IgD-negative memory B cell (primary cell): ENCODE data around the gene ACTL8. TPM values are rescaled to one million over a fixed set of nuclear protein-coding genes. Genes with fewer than 3 reads are reported as not detected.

Source experiments
- H3K27ac Mint-ChIP-seq, 3 donors: one replicate each; pipeline ENCODE4 v1.8.0; 2020 to 2022; ENCODE audit warnings: mild to moderate bottlenecking in 3 of 3, mixed read lengths in 3 of 3, moderate library complexity in 1 of 3
- H3K27me3 Mint-ChIP-seq: one replicate; pipeline ENCODE4 v1.8.0; 2021; ENCODE audit warnings: mixed read lengths
- H3K36me3 Mint-ChIP-seq: one replicate; pipeline ENCODE4 v1.8.0; 2020; ENCODE audit warnings: mild to moderate bottlenecking, mixed read lengths
- H3K4me1 Mint-ChIP-seq, 3 donors: one replicate each; pipeline ENCODE4 v1.8.0; 2020 to 2022; ENCODE audit warnings: mixed read lengths in 3 of 3, mild to moderate bottlenecking in 1 of 3
- H3K4me3 Mint-ChIP-seq, 4 donors: one replicate each; pipeline ENCODE4 v1.8.0; 2020 to 2022; ENCODE audit warnings: mild to moderate bottlenecking in 4 of 4, mixed read lengths in 4 of 4, moderate library complexity in 3 of 4
- H3K9me3 Mint-ChIP-seq, 3 donors: one replicate each; pipeline ENCODE4 v1.8.0; 2020 to 2021; ENCODE audit warnings: mixed read lengths in 3 of 3, mild to moderate bottlenecking in 1 of 3
- polyA plus RNA-seq: library from polyadenylated mRNA; unstranded; fragments of 300-500 nt; fragmentation: Illumina TruSeq; gene quantifications from one replicate; pipeline ENCODE4 v1.2.3, GENCODE V29; 2021

ACTL8 gene
- polyA plus RNA-seq, 1 donor from 2014 or later: not detected

DNA sequence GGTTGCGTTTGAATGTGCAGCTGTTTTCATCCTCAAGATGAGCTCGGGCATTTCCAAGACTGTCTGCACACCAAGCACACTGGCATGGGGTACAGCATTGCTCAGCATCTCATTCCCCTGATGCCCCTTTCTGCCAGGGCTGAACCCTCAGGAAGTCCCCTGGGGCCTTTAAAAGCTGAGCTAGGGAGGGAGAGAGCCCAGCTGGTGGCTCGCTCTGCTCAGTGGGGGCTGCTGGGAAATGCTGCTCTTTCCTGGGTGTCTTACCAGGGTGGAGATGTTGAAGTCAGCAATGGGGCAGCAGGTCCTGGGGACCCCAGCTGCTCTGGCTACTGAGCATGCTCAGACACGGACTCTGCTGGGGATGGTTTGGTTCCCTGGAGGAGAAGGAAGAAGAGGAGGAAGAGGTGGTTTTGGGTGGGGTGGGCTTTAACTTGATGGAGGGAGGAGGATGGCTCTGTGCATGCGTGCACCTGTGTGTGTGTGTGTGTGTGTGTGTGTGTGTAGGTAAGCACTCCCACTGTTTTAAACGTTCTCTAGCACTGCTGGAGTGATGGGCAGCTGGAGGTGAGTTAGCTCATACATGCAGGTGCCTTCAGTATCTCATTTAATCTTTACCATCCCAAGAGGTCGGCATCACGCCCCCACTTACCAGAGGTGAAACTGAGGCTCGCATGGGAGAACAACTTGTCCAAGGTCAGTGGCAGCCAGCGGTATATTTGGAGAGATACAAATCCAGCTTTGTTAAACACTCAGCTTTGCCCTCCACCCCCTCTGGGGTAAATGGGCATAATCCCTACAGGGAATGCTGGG is 40.9 kb downstream of the ACTL8 start:
- Mint-ChIP-seq H3K27me3 (peaks cover 23% of the 10 kb centered on the region), H3K4me3 (no peak overlapping the region), H3K4me1 (no peaks in the 10 kb centered on the region), H3K36me3 (no peaks in the 10 kb centered on the region), H3K27ac (no peak overlapping the region), H3K9me3 (peaks cover 0 to 3% (median 0%) of the 10 kb centered on the region in 3 donors)

DNA sequence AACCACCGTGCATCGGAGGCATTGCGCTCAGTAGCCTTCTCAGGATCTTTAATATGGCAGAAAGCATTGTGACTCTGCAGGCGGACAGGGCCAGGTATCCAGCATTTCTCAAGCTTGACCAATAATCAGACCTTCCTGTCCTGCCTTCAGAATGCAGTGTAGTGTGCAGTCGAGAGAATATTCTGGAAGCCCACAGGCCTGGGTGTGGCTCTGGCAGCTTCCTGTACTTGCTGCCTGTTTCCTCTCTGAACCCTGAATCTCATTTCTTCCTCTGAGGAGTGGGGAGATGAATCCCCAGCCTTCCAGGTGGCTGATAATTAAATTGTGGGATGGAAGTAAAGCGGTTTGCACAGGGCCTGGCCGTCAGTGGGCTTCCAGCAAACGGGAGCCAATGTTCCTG is 42.3 kb downstream of the ACTL8 start:
- peaks cover 22% of the 10 kb centered on the region for H3K27me3 Mint-ChIP-seq
- H3K4me3 Mint-ChIP-seq: no peak overlapping the region
- peaks cover 0 to 3% (median 0%) of the 10 kb centered on the region in 3 donors for H3K9me3 Mint-ChIP-seq
- no peaks in the 10 kb centered on the region for H3K4me1 Mint-ChIP-seq
- H3K27ac Mint-ChIP-seq: no peak overlapping the region
- no peaks in the 10 kb centered on the region for H3K36me3 Mint-ChIP-seq

DNA sequence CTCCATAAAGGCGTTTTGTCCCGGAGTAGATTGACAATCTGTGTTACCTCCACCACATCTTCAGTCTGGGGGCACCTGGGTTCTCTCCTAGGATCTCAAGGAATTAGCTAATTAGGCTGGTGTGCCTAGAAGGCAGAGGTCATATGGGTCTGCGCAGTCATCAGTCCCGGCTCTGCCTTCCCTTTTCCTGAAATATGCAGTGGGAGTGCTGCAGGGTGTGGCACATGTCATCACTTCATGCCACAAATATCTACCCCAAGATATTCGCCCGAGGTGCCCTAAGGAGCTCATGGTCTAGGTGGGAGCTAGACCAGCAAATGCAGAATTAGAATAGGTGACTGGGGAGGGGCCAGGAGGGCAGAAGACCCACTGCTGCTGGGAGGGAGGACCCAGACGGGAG is 42.9 kb downstream of the ACTL8 start:
- Mint-ChIP-seq H3K9me3 (peaks cover 0 to 3% (median 0%) of the 10 kb centered on the region in 3 donors), H3K27ac (no peak overlapping the region), H3K4me3 (no peak overlapping the region), H3K27me3 (peaks cover 22% of the 10 kb centered on the region), H3K4me1 (no peaks in the 10 kb centered on the region), H3K36me3 (no peaks in the 10 kb centered on the region)

DNA sequence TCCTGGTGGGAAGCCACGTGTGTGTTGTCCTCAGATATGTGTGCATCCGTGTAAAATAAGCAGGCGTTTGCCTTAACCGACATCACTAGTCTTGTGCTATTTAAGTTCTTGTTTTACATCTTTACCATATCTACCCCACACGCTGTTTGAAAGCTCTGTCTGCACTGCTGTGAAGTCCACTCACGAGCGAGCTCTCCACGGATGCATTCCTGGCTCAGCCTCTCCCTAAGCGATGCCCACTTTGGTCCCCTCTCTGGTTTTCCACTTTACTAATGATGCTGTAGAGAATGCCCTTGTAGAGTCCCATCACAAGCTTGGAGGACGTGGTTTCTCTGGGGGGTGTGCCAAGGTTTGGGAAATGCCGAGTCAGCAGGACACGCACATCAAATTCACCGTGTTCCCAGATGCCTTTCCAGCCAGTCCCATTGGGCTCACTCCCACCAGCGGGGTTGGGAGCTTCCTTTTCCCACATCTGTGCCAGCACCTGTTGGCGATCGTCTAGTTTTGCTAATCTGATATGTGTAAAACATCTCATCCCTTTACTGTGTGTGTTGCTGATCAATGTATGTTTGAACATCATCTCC is 43.8 kb downstream of the ACTL8 start:
- no peak overlapping the region for H3K27ac Mint-ChIP-seq
- peaks cover 18% of the 10 kb centered on the region for H3K27me3 Mint-ChIP-seq
- no peaks in the 10 kb centered on the region for H3K36me3 Mint-ChIP-seq
- H3K9me3 Mint-ChIP-seq: peaks cover 0 to 3% (median 0%) of the 10 kb centered on the region in 3 donors
- H3K4me1 Mint-ChIP-seq: no peaks in the 10 kb centered on the region
- H3K4me3 Mint-ChIP-seq: no peak overlapping the region

DNA sequence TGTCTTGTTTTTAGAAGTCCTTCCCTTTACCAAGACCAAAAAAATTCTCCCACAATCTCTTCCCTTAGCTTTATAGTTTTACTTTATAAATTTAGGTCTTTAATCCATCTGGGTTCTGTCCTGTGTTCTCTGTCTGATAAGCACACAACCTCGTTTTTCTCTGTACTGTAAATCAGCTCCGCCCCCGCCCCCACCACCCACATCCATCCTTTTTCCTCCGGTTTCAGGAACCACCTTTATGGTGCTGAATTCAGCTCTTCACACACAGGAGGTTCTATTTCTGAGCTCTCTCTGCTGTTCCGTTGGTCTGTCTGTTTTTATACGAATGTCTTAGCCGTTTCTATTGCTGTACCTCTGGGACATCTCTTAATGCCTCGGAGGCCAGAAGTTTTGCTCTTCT is 44.5 kb downstream of the ACTL8 start:
- Mint-ChIP-seq H3K4me3 (no peak overlapping the region), H3K9me3 (peaks cover 0 to 3% (median 0%) of the 10 kb centered on the region in 3 donors), H3K36me3 (no peaks in the 10 kb centered on the region), H3K27ac (no peak overlapping the region), H3K27me3 (peaks cover 18% of the 10 kb centered on the region), H3K4me1 (no peaks in the 10 kb centered on the region)

DNA sequence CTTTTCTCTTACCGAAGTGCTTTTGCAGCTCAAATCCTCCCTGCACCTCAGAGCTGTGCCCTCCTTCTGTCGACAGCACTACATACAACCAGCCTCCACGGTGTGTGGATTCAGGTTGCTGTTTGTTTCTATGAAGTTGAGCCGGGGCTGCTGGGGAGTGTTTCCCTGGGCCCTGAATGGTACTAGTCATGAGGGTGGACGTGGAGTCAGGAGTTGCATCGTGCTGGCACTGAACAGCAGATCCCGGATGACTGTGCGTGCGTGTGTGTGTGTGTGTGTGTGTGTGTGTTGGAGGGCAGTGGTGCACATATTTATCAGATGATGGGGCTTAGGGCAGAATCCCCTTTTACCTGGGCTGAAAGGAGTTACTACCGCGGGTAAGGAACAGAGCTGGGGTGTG is 47.0 kb downstream of the ACTL8 start:
- H3K27ac Mint-ChIP-seq: no peak overlapping the region
- peaks cover 14% of the 10 kb centered on the region for H3K27me3 Mint-ChIP-seq
- no peak overlapping the region for H3K4me3 Mint-ChIP-seq
- H3K9me3 Mint-ChIP-seq: peaks cover 0 to 3% (median 0%) of the 10 kb centered on the region in 3 donors
- H3K4me1 Mint-ChIP-seq: no peaks in the 10 kb centered on the region
- no peaks in the 10 kb centered on the region for H3K36me3 Mint-ChIP-seq

DNA sequence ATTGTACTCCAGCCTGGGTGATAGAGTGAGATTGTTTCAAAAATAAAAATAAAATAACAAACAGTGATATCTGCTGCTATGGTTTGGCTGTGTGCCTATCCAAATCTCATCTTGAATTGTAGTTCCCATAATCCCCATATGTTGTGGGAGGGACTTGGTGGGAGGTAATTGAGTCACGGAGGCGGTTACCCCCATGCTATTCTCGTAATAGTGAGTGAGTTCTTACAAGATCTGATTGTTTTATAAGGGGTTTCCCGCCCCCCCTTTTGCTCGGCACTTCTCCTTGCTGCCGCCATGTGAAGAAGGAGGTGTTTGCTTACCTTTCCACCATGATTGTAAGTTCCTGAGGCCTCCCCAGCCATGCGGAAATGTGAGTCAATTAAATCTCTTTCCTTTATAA is 47.8 kb downstream of the ACTL8 start:
- H3K27ac Mint-ChIP-seq: no peak overlapping the region
- no peak overlapping the region for H3K4me3 Mint-ChIP-seq
- peaks cover 14% of the 10 kb centered on the region for H3K27me3 Mint-ChIP-seq
- no peaks in the 10 kb centered on the region for H3K36me3 Mint-ChIP-seq
- H3K9me3 Mint-ChIP-seq: peaks cover 0 to 3% (median 0%) of the 10 kb centered on the region in 3 donors
- no peaks in the 10 kb centered on the region for H3K4me1 Mint-ChIP-seq

DNA sequence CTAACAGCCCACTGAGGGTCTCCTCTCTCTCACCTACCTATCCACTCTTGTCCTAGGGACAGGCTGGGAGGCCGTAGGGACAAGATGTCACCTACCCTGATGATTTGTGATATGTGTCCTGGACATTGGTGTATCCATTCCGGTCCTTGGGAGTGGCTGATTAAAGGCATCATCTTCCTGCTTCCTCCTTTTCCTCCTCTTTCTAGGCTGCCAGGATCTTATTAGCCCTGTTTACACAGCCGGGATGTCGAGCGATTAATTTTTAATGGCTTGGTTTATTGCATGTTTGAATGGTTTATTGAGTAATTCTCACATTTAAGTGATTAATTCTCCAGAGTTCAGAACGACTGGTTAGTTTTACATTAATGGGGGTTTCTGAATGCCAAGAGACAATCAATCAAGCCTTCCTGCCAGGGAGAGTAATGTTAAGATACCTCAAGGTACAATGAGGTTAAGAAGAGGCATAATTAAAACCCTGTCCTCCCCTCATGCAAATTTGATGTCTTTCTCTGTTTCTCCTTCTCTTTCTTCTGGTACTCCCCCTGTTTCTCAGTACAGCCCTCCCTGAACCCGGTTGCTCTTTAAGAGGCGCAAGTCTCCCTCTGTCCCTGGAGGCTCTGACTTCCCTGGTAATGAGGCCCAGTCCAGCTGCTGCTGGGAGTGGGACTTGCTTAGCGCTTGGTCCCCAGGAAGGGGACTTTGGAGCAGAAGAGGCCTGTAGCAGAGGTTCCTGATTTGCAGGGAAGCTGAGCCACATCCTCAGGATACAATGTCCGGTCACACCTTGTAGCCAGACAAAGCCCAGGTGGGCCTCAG is 50.9 kb downstream of the ACTL8 start:
- Mint-ChIP-seq H3K27ac (no peak overlapping the region), H3K36me3 (no peaks in the 10 kb centered on the region), H3K4me3 (no peak overlapping the region), H3K4me1 (no peaks in the 10 kb centered on the region), H3K9me3 (peaks cover 0 to 2% (median 1%) of the 10 kb centered on the region in 3 donors), H3K27me3 (peaks cover 4% of the 10 kb centered on the region)

DNA sequence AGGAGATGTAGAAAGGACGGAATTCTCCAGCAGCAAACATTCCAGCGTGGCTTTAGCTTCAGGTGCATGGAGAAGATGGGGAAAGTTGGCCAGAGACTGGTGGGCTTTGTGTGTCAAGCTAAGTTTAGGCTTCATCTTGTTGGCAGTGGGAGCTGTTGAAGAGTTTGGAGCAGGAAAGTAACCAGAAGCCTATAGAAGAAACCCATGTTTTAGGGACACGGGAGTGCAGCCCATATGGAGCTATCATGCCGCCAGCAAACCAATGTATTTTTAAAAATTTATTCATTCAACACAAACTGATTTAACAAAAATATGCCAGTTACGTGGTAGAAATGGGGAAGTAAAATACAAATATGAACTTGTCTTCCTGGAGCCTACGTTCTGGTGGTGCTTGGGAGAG is 53.7 kb downstream of the ACTL8 start:
- no peaks in the 10 kb centered on the region for H3K36me3 Mint-ChIP-seq

DNA sequence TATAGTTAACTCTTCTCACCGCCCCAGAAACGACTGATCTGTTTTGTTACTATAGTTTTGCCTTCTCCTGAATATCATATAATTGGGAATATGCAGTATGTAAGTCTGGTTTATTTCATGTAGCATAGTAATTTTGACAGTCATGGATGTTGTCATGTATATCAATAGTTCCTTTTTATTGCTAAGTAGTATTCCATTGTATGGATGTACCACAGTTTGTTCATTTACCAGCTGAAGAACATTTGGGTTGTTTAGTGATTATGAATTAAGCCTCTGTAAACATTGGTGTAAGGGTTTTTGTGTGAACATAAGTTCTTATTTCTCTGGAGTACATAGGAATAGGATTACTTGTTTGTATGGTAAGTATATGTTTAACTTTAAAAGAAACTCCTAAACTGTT is 55.5 kb downstream of the ACTL8 start:
- H3K36me3 Mint-ChIP-seq: peaks cover 3% of the 10 kb centered on the region
- peaks cover 6 to 13% (median 7%) of the 10 kb centered on the region in 3 donors for H3K9me3 Mint-ChIP-seq
- H3K27ac Mint-ChIP-seq: no peak overlapping the region
- H3K27me3 Mint-ChIP-seq: no peaks in the 10 kb centered on the region
- H3K4me1 Mint-ChIP-seq: no peaks in the 10 kb centered on the region
- H3K4me3 Mint-ChIP-seq: no peak overlapping the region

More for the DNA sequence above, 53.7 kb downstream of the ACTL8 start:
- Mint-ChIP-seq H3K9me3 (peaks cover 0 to 6% (median 4%) of the 10 kb centered on the region in 3 donors), H3K4me3 (no peak overlapping the region), H3K4me1 (no peaks in the 10 kb centered on the region), H3K27ac (no peak overlapping the region), H3K27me3 (no peaks in the 10 kb centered on the region)

DNA sequence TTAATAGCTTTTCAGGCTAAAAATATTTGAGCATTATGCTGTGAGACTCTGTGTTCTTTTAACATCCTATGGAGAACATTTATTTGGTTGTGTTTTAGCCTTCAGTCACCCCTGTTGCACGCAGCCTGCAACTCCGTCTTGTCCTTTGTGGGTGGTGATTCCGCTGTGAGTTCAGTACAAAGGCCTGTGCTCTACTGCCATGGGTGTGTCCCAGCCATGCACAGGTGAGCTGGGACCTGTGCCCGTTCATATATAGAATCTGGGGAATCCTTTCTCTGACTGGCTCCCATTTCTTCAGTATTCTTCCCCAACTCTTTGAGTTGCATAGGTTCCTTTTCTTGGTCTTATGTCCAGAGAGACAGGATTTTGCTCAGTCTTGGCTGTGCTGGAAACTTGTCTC is 61.4 kb downstream of the ACTL8 start:
- H3K36me3 Mint-ChIP-seq: peaks cover 3% of the 10 kb centered on the region
- H3K27me3 Mint-ChIP-seq: no peaks in the 10 kb centered on the region
- no peak overlapping the region for H3K4me3 Mint-ChIP-seq
- H3K4me1 Mint-ChIP-seq: peaks cover 0 to 2% (median 0%) of the 10 kb centered on the region in 3 donors
- H3K9me3 Mint-ChIP-seq: peaks cover 6 to 8% (median 6%) of the 10 kb centered on the region in 3 donors
- no peak overlapping the region for H3K27ac Mint-ChIP-seq

DNA sequence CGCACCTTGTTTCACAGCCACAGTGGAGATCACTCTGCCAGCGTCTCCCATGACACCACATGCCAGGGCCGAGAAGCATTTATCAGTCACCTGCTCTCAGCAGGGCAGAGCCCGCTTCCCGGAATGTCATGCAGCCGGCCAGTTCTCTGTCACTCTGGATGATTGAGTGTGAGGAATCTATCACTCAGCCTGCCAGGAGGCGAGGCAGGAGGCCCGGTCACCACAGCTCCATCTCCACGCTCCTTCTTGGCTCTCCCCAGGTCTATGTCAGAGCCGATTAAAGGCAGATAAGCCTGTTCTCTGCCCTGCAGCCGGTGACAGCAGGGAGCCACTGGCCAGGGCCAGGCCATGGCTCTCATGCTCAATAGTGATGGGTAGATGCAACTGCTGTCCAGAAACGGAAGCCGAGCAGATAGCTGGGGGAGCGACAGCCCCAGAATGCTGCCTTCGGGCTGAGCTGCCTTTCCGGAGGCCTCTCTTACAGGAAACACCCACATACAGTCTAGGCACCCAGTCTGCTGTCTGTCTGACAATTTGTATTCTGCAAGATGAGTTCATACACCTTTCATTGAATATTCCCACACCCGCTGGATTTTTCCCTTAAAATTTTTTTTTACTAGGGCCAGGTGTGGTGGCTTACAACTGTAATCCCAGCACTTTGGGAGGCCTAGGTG is 64.1 kb downstream of the ACTL8 start:
- Mint-ChIP-seq H3K27ac (no peak overlapping the region), H3K4me3 (no peak overlapping the region), H3K27me3 (peaks cover 7% of the 10 kb centered on the region), H3K9me3 (peaks cover 6 to 8% (median 6%) of the 10 kb centered on the region in 3 donors), H3K4me1 (peaks cover 0 to 2% (median 0%) of the 10 kb centered on the region in 3 donors), H3K36me3 (peaks cover 5% of the 10 kb centered on the region)

DNA sequence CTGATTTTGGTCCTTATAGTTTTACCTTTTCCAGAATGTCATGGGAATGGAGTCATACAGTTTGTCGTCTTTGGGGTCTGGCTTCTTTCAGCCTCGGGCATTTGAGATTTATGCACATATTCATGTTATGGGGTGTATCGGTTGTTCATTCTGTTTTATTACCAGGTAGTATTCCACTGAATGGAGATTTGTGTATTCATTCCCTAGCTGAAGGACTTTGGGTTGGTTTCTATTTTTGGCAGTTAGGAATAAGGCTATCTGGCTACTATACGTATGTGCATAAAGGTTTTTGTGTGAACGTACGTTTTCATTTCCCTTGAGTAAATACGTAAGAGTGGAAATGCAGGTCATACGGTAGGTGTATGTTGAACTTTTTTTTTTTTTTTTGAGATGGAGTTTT is 65.1 kb downstream of the ACTL8 start:
- peaks cover 7% of the 10 kb centered on the region for H3K27me3 Mint-ChIP-seq
- H3K4me1 Mint-ChIP-seq: peaks cover 0 to 2% (median 0%) of the 10 kb centered on the region in 3 donors
- H3K4me3 Mint-ChIP-seq: peak overlapping the region in 1 of 4 donors; percentile 20
- H3K9me3 Mint-ChIP-seq: peaks cover 0 to 6% (median 4%) of the 10 kb centered on the region in 3 donors
- no peak overlapping the region for H3K27ac Mint-ChIP-seq
- H3K36me3 Mint-ChIP-seq: peaks cover 3% of the 10 kb centered on the region

DNA sequence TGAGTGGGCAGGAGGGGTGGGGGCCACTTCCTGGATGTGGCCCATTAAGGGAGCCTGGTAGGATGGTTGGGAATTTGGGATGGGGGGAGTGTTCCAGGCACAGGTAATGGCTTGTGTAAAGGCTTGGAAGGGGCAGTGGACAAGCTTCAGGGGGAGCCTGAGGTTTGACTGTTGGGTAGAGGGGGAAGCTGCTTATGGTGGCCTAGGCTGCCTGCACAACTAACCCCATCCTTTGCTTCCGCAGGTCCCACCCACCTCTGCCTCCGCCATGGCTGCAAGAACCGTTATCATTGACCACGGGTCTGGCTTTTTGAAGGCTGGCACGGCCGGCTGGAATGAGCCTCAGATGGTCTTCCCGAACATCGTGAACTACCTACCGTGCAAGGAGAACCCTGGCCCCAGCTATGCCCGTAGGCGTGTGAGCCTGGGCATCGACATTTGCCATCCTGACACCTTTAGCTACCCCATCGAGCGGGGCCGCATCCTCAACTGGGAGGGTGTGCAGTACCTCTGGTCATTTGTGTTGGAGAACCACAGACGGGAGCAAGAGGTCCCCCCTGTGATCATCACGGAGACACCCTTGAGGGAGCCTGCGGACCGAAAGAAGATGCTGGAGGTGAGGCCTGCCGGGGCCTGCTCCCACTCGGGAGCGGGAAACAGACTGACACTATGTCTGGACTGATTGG is 67.8 kb downstream of the ACTL8 start:
- peak overlapping the region in 1 of 4 donors; percentile 28 for H3K4me3 Mint-ChIP-seq
- peaks cover 5% of the 10 kb centered on the region for H3K36me3 Mint-ChIP-seq
- peaks cover 15% of the 10 kb centered on the region for H3K27me3 Mint-ChIP-seq
- no peak overlapping the region for H3K27ac Mint-ChIP-seq
- H3K4me1 Mint-ChIP-seq: no peaks in the 10 kb centered on the region
- H3K9me3 Mint-ChIP-seq: peaks cover 0 to 2% (median 0%) of the 10 kb centered on the region in 3 donors
